Ovary (tissue), 3 donors: Measurements from ENCODE around the gene CYP2B6.
"Not testable (repeated sequence)": the region's sequence is repeated elsewhere in the genome, so short reads cannot be mapped to it uniquely, and the experiment has no call there.

Experiments used
- CTCF ChIP-seq, 3 donors: fragments of 450-650 bp in 2 of 3; fragments of 200-600 bp in 1 of 3; IDR thresholded peaks; one replicate each; pipeline versions ENCODE4 v1.5.1 to v1.8.0; 2016 to 2022; ENCODE audit warnings: antibody characterized with exemption in 3 of 3, mild to moderate bottlenecking in 1 of 3
- POLR2A ChIP-seq: fragments of 450-650 bp; IDR thresholded peaks from one replicate; pipeline ENCODE4 v1.6.1; 2017; ENCODE audit warnings: antibody characterized with exemption, mild to moderate bottlenecking, moderate library complexity
- donor health status: DM: no; HTN: no; CAD: no.

GRCh38 chr19:40966591-40966990, 24.5 kb upstream of the CYP2B6 start:
- TF ChIP-seq POLR2A; CTCF (IDR thresholded peaks at IDR 0.05): not testable (repeated sequence)
